Small intestine (tissue), 7 donors: ENCODE results near the gene KRT81. TPM values are rescaled to one million over a fixed set of nuclear protein-coding genes. Genes with fewer than 3 reads are reported as not detected.
"Not testable (repeated sequence)": the region's sequence is repeated elsewhere in the genome, so short reads cannot be mapped to it uniquely, and the experiment has no call there.

Experiments
- DNase-seq, 2 donors: peaks; one replicate each; pipeline versions ENCODE4 v3.0.0 to v3.0.0-alpha.2; 2013
- FAIRE-seq: peaks from 2 replicates; lab custom pipeline; 2012; peaks lifted over from hg19 to GRCh38; lab: Jason Lieb, UNC
- H3K27ac ChIP-seq, 3 donors: one replicate each; pipeline ENCODE4 v1.5.1; 2013; ENCODE audit warnings: low read length in 2 of 3, mild to moderate bottlenecking in 2 of 3, control low read depth in 1 of 3, inconsistent platforms in 1 of 3, low read depth in 1 of 3, moderate library complexity in 1 of 3
- H3K27me3 ChIP-seq, 3 donors: one replicate each; pipeline ENCODE4 v1.6.1; 2013; ENCODE audit warnings: low read length in 3 of 3, inconsistent platforms in 1 of 3; ENCODE audit not compliant: control insufficient read depth in 3 of 3, insufficient read depth in 3 of 3
- H3K36me3 ChIP-seq, 3 donors: one replicate each; pipeline ENCODE4 v1.6.1; 2013; ENCODE audit warnings: low read length in 3 of 3, inconsistent platforms in 1 of 3, low read depth in 1 of 3, mild to moderate bottlenecking in 1 of 3, moderate library complexity in 1 of 3; ENCODE audit not compliant: control insufficient read depth in 3 of 3, insufficient read depth in 2 of 3
- H3K4me1 ChIP-seq, 3 donors: one replicate each; pipeline ENCODE4 v1.6.1; 2013; ENCODE audit warnings: low read length in 2 of 3, inconsistent platforms in 1 of 3, low read depth in 1 of 3, mild to moderate bottlenecking in 1 of 3, moderate library complexity in 1 of 3; ENCODE audit not compliant: control insufficient read depth in 3 of 3, insufficient read depth in 2 of 3
- H3K4me3 ChIP-seq, 3 donors: one replicate each; pipeline ENCODE4 v1.5.1; 2013; ENCODE audit warnings: low read length in 3 of 3, control low read depth in 1 of 3, inconsistent platforms in 1 of 3, low read depth in 1 of 3, mild to moderate bottlenecking in 1 of 3, moderate library complexity in 1 of 3
- H3K9me3 ChIP-seq, 2 donors: one replicate each; pipeline ENCODE4 v1.6.1; 2013; ENCODE audit warnings: low read depth in 1 of 2, low read length in 1 of 2; ENCODE audit not compliant: control insufficient read depth in 2 of 2, insufficient read depth in 1 of 2
- WGBS, 3 donors: extraction: QIAGEN DNeasy Blood & Tissue Kit; methylation state at CpG; one replicate each; pipeline ENCODE4 v1.1.7; 2013; 5-methylcytosine and 5-hydroxymethylcytosine counted together
- polyA plus RNA-seq, 4 donors: library from polyadenylated mRNA; stranded (reverse) in 3 of 4; unstranded in 1 of 4; fragments of 200-250 nt in 3 of 4; fragments of 120-200 nt in 1 of 4; gene quantifications; one replicate each; pipeline versions ENCODE4 v1.2.1 to v1.2.3, GENCODE V29; 2013
- donor health status: healthy with polysubstance abuse.
- donor health status: control.
- donor health status: control.
- donor health status: Bipolar disorder and iron deficiency.
- donor health status: healthy.

KRT81 gene
- polyA plus RNA-seq, 4 donors: 0.53 TPM; not detected in 3

DNA sequence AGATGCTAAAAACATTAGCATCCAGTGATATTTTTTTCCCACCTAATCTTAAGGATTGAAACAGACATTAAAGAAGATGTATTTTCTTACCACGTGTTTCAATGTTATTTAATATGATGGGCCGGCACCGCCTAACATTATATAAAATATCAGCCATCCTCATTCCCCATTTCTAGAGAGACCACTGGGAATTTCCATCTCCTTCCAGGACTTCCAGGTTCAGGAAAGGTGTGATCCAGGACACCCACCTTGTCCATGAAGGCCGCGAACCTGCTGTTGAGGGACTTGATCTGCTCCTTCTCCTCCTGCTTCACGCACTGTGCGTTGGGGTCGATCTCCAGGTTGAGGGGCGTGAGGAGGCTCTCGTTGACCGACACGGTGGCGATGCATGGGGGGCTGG is 33.4 kb downstream of the KRT81 start:
- not testable (repeated sequence) for H3K4me1 ChIP-seq, H3K27ac ChIP-seq, FAIRE-seq, DNase-seq, H3K36me3 ChIP-seq, H3K4me3 ChIP-seq
- Histone ChIP-seq H3K9me3 (peaks cover 0 to 28% of the 10 kb centered on the region in 2 donors), H3K27me3 (peaks cover 0 to 80% (median 28%) of the 10 kb centered on the region in 3 donors)
- WGBS, 3 donors: 48 to 64% (median 51%) methylated on average over 13 of the region's 13 CpGs

GRCh38 chr12:52257074-52257551 is 34.2 kb downstream of the KRT81 start:
- no peak overlapping the region for H3K27ac ChIP-seq
- no peak overlapping the region for H3K4me3 ChIP-seq
- peaks cover 0 to 20% of the 10 kb centered on the region in 2 donors for H3K9me3 ChIP-seq
- H3K27me3 ChIP-seq: peaks cover 0 to 81% (median 28%) of the 10 kb centered on the region in 3 donors
- peaks cover 0 to 3% (median 0%) of the 10 kb centered on the region in 3 donors for H3K4me1 ChIP-seq
- FAIRE-seq (no peak), DNase-seq (no peak)
- H3K36me3 ChIP-seq: no peaks in the 10 kb centered on the region
- WGBS, 3 donors: 85 to 89% (median 86%) methylated on average over 4 of the region's 4 CpGs

- H3K4me3 ChIP-seq: no peak overlapping the region
- H3K36me3 ChIP-seq: no peaks in the 10 kb centered on the region
- peaks cover 0 to 15% of the 10 kb centered on the region in 2 donors for H3K9me3 ChIP-seq
- 38 to 84% (median 68%) methylated on average over 2 of the region's 2 CpGs for WGBS, 3 donors
- FAIRE-seq (no peak), DNase-seq (no peak)
- H3K4me1 ChIP-seq: peaks cover 0 to 3% (median 0%) of the 10 kb centered on the region in 3 donors
- H3K27me3 ChIP-seq: peaks cover 0 to 82% (median 26%) of the 10 kb centered on the region in 3 donors
- no peak overlapping the region for H3K27ac ChIP-seq
Observed at GRCh38 chr12:52256584-52256935, 34.8 kb downstream of the KRT81 start.

- DNase-seq: no peak
- peaks cover 0 to 3% (median 0%) of the 10 kb centered on the region in 3 donors for H3K4me1 ChIP-seq
- no peak overlapping the region for H3K27ac ChIP-seq
- no peaks in the 10 kb centered on the region for H3K36me3 ChIP-seq
- H3K4me3 ChIP-seq: no peak overlapping the region
- peaks cover 0 to 79% (median 26%) of the 10 kb centered on the region in 3 donors for H3K27me3 ChIP-seq
- 86 to 87% (median 87%) methylated on average over 9 of the region's 9 CpGs for WGBS, 3 donors
- no peak for FAIRE-seq
- H3K9me3 ChIP-seq: peaks cover 0 to 10% of the 10 kb centered on the region in 2 donors
Observed at GRCh38 chr12:52255926-52256583, 35.3 kb downstream of the KRT81 start.

- WGBS, 3 donors: 73 to 89% (median 79%) methylated on average over 7 of the region's 7 CpGs
- H3K4me3 ChIP-seq: no peak overlapping the region
- no peak for DNase-seq
- peaks cover 0 to 3% (median 0%) of the 10 kb centered on the region in 3 donors for H3K4me1 ChIP-seq
- FAIRE-seq: no peak
- peaks cover 0 to 80% (median 26%) of the 10 kb centered on the region in 3 donors for H3K27me3 ChIP-seq
- H3K9me3 ChIP-seq: peaks cover 0 to 4% of the 10 kb centered on the region in 2 donors
- H3K27ac ChIP-seq: no peak overlapping the region
- no peaks in the 10 kb centered on the region for H3K36me3 ChIP-seq
Observed at GRCh38 chr12:52254965-52255751, 36.2 kb downstream of the KRT81 start.

GRCh38 chr12:52254180-52254964 is 37.0 kb downstream of the KRT81 start:
- no peak overlapping the region for H3K4me3 ChIP-seq
- no peaks in the 10 kb centered on the region for H3K9me3 ChIP-seq
- H3K27ac ChIP-seq: no peak overlapping the region
- peaks cover 0 to 3% (median 0%) of the 10 kb centered on the region in 3 donors for H3K4me1 ChIP-seq
- DNase-seq (no peak), FAIRE-seq (no peak)
- 89 to 94% (median 90%) methylated on average over 10 of the region's 10 CpGs for WGBS, 3 donors
- H3K27me3 ChIP-seq: peaks cover 0 to 80% (median 26%) of the 10 kb centered on the region in 3 donors
- no peaks in the 10 kb centered on the region for H3K36me3 ChIP-seq

DNA sequence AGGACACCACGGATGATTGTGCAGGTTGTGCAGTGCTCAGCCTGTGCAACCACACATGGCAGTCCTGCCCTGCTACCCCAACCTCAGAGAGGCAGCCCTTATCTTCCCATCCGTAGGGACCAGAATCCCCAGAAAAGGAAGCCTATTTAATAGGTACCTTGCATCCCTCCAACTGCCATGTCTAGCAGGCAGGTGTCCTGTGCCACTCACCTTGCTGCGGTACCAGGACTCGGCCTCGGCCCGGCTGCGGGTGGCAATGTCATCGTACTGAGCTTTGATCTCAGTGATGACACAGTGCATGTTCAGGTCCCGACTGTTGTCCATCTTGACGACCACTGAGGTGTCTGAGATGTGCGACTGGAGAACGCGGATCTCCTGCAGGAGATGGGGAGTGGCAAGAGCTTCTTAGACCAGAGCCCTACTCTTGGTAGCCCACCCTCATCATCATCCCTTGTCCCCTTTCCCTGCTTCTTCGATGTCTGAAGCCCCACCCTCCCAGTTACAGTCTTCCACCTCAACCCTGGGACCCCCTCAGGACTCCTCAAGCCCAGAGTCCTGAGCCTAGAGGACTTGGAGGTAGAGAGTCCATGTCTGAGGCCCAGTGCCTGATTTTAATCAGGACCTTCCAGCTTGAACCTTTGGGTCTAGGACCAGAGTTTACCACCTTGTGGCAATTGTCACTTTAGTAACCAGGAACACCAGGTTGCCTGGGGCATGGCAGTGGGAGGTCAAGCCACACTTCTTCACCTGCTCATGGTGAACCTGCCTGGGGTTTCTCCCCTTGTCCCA is 37.7 kb downstream of the KRT81 start:
- WGBS, 3 donors: 90 to 93% (median 92%) methylated on average over 14 of the region's 14 CpGs
- no peak overlapping the region for H3K4me3 ChIP-seq
- peaks cover 0 to under 1% (median 0%) of the 10 kb centered on the region in 3 donors for H3K4me1 ChIP-seq
- DNase-seq (no peak), FAIRE-seq (no peak)
- H3K27ac ChIP-seq: no peak overlapping the region
- no peaks in the 10 kb centered on the region for H3K9me3 ChIP-seq
- peaks cover 0 to 74% (median 20%) of the 10 kb centered on the region in 3 donors for H3K27me3 ChIP-seq
- H3K36me3 ChIP-seq: no peaks in the 10 kb centered on the region
